SW480 (cell line): Measurements from ENCODE around the gene TEC.
"Not testable (repeated sequence)": the region's sequence is repeated elsewhere in the genome, so short reads cannot be mapped to it uniquely, and the experiment has no call there.

Experiments used
- DNase-seq: peaks from one replicate; pipeline ENCODE4 v3.0.0-alpha.2; 2016; ENCODE audit warnings: low spot score

TEC gene

GRCh38 chr4:48268956-48269860, at the start of gene TEC:
Gene TEC, minus strand, starts transcription at chr4:48269838. Its CDS starts 41,224 bp downstream, at chr4:48228614.
- DNase-seq: peak; percentile 67

GRCh38 chr4:48315728-48316630, 46.3 kb upstream of the TEC start:
- peak; percentile 53 for DNase-seq

GRCh38 chr4:48314746-48315145, 45.1 kb upstream of the TEC start:
- not testable (repeated sequence) for DNase-seq

GRCh38 chr4:48311896-48312295, 42.3 kb upstream of the TEC start:
- no peak for DNase-seq

DNA sequence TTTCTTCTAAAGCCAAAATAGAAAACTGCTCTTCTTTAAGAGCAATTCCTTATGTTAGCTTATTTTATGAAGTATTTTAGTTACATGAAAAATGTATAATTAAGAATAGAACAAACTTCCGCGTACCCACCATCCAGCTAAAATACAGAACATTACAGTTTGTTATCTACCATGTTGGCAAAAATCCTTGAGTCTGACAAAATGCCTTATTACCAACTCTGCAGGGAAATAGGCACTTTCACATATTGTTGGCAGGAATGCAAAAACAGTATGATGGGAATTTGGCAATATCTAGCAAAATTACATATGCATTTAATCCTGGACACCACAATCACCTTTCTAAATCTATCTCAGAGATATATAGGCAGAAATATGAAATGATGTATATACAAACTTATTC, 39.3 kb upstream of the TEC start:
- DNase-seq: no peak

DNA sequence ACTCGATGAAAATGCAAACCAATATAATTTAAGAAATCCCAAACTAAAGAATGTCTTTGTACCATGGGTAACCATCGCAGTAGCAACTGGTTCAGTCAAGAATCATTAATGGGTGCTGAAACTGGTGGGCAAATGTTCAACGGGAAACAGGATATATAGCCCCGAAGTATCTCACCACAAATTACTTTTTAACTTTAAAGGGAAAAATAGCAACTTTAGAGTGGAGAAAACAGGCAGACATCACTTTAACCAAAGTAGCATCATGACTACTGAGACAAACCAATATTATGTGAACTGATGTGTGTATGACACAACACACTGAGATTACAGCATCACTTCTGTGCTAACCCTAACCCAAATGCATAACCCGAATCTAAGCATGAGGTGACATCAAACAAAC, 37.9 kb upstream of the TEC start:
- no peak for DNase-seq

DNA sequence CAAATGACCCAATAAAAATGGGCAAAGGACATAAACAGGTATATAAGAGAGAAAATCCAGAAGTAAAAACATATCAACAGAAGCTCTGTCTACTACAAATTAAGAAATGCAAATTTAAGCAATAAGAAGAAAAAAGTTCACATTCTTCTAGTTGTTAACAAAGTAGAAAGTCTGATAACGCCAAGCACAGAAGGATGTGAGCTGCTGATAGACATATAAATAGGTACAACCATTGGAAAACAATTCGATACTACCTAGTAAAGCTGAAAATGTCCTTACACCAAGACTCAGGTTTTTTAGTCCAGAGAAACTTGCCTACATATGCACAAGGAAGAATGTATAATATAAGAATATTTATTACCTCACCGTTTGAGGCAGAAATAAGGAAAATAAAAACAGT, 35.9 kb upstream of the TEC start:
- no peak for DNase-seq

GRCh38 chr4:48300004-48300403, 30.4 kb upstream of the TEC start:
- no peak for DNase-seq

DNA sequence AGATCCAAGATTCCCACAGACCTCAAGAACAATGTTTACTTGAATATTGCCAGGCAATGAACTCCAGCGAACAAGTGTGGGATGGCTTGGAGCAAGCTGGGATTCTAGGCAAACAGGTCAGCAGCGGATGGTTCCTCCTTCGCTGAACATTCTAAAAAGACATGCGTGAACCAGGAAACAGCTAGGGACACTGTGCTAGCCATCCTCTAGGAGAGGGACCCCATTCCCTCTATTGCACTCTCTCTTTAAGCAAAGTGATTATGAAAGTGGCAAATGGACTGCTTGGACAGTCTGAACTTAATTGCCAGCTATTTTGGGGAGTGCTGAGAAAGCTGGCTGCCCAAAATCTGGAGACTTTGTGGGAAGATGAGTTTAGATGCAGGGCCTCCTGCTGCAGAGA, 29.9 kb upstream of the TEC start:
- no peak for DNase-seq

GRCh38 chr4:48297256-48297846, 27.7 kb upstream of the TEC start:
- DNase-seq: no peak

DNA sequence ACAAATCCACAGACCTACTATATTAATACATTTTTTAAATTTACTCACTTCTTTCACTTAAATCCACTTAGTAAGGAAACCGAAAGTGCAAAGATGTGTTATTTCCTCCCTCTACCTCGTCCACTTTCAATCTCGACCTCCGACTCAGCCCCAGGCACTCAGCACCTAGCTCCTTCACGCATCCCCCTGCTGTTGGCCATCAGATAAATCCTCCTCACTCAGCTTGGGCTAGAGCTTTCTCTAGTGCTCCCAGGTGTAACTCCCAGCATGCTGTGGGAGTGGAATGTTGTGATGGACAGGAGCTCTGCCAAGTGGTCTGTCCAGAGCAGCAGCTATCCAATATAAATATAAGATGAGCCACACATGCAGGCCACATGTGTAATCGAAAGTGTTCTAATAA, 26.7 kb upstream of the TEC start:
- DNase-seq: no peak

DNA sequence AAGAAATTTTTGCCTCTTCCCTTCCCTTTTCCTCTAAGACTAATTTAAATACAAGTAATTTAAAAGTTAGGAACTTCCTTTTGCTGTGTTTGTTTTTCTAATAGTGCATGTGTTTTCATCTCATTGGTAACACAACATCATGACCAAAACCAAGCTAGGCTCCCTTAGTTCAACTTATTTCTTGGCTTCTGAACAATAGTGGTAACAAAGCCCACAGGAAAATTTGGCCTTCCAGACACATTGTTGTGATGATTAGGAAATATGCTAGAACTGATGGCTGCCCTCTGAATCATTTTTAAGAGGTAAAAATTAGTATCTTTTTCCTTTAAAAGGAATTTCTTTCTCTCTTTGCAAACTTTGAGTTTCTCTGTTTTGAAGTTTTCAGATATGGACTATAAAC, 25.5 kb upstream of the TEC start:
- no peak for DNase-seq

- not testable (repeated sequence) for DNase-seq
These were observed 22.7 kb upstream of the TEC start for GRCh38 chr4:48292218-48292790.

DNA sequence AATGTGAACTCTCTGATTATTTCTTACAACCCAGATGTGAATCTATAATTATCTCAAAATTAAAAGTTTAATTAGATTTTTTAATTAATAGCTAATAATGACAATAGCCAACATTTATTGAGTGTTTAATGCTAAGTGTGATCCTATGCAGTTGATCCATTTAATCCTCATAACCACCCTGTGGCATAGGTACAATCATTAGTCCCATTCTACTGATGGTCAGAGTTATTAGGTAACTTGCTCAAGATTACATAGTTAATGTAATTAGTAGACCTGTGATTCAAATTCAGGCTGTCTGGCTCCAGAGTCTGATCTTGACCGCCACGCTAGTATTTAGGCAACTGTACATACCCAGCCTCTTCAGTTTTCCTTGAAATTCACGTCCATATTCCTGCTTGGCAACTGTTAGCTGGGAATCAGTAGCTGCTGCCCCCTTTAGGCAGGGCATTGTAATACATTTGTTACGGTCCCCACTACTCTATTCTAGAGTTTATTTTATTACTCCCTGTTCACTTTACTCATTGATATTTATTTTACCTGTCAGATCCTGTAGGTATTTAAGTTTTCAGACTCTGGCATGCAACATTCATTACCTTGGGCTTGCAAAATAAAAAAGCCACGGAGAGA, 20.6 kb upstream of the TEC start:
- DNase-seq: peak; percentile 12

GRCh38 chr4:48286060-48286459, 16.4 kb upstream of the TEC start:
- DNase-seq: not testable (repeated sequence)

DNA sequence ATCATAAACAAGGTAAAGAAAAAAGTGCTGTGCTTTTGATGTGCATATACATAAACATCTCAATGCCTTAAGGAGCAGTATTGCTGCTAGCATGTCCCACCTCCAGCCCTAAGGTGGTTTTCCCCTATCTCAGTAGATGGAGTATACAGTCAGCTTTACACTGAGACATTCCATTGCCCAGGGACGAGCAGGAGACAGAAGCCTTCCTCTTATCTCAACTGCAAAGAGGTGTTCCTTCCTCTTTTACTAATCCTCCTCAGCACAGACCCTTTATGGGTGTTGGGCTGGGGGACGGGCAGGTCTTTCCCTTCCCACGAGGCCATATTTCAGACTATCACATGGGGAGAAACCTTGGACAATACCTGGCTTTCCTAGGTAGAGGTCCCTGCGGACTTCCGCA, 16.0 kb upstream of the TEC start:
- DNase-seq: not testable (repeated sequence)

DNA sequence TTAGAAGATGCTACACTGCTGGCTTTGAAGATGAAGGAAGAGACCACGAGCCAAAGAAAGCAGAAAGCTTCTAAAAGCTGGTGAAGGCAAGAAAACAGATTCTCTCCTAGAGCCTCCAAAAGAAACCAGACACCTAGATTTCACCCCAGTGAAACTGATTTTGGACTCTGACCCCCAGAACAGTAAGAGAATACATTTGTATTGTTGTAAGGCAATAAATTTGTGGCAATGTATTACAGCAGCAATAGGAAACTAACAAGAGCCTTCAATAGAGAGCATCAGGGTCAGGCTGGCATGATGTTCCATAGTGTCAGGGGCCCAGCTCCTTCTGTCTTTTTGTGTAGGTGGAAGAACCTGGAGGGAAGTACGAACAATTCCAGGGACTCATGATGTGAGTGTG, 6.0 kb upstream of the TEC start:
- no peak for DNase-seq

DNA sequence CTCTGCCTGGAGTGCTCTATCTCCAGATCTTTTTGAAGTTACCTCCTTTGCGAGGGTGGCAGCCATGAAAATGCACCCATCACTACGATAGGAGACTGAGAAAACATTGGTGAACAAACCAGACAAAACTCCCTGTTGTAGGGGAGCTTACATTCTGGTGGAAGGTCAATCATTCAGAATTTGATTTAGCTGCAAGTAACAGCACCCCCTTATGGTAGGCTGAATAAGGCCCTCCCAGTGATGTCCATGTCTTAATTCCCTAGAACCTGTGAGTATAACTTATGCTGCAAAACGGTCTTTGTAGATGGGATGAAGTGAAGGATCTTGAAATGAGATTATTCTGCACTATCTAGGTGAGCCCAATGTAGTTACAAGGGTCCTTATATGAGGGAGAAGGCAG, 5.6 kb upstream of the TEC start:
- DNase-seq: peak; percentile 8

DNA sequence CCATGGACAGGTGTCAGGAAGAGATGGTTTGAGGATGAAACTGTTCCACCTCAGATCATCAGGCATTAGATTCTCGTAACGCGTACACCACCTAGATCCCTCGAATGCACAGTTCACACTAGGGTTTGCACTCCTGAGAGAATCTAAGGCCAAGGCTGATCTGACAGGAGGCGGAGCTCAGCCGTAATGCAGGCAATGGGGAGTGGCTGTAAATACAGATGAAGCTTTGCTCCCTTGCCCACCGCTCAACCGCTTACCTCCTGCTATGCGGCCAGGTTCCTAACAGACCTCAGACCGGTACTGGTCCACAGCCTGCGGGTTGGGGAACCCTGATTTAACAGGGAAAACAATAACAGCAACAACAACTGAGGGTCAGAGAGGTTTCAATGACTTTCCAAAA, 2.0 kb upstream of the TEC start:
- DNase-seq: no peak

- no peak for DNase-seq
These were observed 1.4 kb upstream of the TEC start for GRCh38 chr4:48270951-48271473.

DNA sequence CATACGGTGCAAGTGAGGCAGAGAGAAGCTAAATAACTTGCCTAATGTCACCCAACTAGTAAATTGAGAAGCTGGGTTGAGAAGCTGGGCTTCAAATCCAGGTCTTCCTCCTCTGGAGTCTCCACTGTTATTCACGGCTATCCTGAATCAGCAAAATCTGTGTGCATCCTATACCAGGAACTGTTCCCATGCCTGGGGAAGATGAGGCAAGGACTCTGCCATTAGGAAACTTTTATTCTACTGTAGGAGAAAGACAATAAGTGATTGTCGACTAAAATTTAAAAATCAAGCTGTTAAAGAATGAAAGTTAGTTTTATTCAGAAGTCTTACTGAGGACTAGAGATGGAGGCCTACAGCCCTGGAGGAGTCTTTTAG, 872 bp upstream of the TEC start:
- no peak for DNase-seq
